ENCODE results near the gene STKLD1. TPM values are rescaled to one million over a fixed set of nuclear protein-coding genes. Genes with fewer than 3 reads are reported as not detected.
"Not testable (repeated sequence)": the region's sequence is repeated elsewhere in the genome, so short reads cannot be mapped to it uniquely, and the experiment has no call there.

Gene STKLD1
- total RNA-seq (0.32 TPM), polyA plus RNA-seq (1.1 TPM)

DNA sequence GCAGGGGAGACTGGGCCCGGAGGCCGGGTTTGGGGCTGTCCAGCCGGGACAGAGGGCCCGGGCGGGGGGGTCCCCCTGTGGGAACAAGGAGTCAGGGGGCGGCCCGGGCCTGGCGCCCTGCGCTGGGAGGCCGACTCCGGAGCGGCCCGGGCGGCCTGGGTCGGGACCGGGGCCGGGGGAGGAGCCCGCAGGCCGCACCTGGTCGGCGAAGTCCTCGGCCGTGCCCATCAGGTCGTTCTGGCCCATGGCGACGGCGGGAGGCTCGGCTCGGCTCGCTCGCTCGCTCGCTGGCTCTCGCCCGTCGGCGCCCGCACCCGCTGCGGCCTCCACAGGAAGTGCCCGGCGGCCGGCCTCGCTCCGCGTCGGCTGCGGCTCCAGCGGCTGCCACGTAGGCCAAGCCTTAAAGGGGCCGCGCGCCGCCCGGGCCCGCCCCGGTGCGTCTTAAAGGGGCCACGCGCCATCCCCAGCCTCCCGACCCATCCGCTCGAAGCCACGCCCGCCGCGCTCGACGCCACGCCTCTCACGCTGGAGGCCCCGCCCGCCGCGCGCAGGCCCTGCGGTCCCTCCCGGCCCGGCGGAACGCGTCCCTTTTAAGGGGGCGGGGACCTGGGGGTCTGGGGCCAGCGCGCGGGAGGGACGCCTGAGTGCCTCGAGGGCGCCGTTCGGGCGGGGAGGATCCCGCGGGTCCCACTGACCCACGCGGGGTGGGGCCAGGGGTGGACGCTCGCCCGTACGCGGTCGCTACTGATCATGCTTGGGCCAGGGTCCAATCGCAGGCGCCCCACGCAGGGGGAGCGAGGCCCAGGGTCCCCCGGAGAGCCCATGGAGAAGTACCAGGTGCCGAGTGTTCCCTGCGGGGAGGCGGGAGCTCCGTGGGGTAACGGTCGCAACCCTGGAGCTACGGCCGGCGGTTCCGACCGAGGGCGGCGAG lies at the start of gene STKLD1, which contains the start of gene SURF4:
Gene STKLD1 (plus strand): TSS at position 643 of the 931 bp plus-strand sequence. CDS start 108 bp downstream, at position 751.
Gene SURF4 (minus strand): TSS at position 337 of the 931 bp plus-strand sequence. CDS start 91 bp downstream, at position 246.
- under 1% methylated on average over 120 of the region's 120 CpGs for WGBS
- peak within 1 kb of the TSS; percentile 99 for H3K4me3 ChIP-seq (ENCODE audit: low read depth, low read length)
- DNase-seq (ENCODE audit: extremely low spot score), result peak; percentile 78
- H3K4me1 ChIP-seq (ENCODE audit: insufficient read depth), result peaks cover 3% of the 10 kb centered on the region
- H3K27ac ChIP-seq (ENCODE audit: low read depth), result peak within 1 kb of the TSS; percentile 97
- H3K36me3 ChIP-seq (ENCODE audit: insufficient read depth), result no peaks in the 10 kb centered on the region

DNA sequence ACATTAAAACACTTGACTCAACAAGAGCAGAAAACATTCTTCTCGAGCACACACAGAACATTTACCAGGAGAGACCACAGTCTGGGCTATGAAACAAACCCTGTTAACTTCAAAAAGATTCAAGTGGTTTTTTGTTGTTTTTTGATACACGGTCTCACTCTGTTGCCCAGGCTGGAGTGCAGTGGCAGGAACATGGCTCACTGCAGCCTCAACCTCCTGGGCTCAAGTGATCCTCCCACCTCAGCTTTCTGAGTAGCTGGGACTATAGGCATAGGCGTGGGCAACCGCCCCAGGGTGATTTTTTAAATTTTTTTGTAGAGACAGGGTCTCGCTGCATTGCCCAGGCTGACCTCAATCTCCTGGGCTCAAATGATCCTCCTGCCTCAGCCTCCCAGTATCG lies 49.1 kb upstream of the STKLD1 start:
- not testable (repeated sequence) for H3K4me1 ChIP-seq (ENCODE audit: insufficient read depth); H3K4me3 ChIP-seq (ENCODE audit: low read depth, low read length); DNase-seq (ENCODE audit: extremely low spot score); H3K36me3 ChIP-seq (ENCODE audit: insufficient read depth); H3K27ac ChIP-seq (ENCODE audit: low read depth)
- WGBS, result 90% methylated on average over 6 of the region's 6 CpGs

DNA sequence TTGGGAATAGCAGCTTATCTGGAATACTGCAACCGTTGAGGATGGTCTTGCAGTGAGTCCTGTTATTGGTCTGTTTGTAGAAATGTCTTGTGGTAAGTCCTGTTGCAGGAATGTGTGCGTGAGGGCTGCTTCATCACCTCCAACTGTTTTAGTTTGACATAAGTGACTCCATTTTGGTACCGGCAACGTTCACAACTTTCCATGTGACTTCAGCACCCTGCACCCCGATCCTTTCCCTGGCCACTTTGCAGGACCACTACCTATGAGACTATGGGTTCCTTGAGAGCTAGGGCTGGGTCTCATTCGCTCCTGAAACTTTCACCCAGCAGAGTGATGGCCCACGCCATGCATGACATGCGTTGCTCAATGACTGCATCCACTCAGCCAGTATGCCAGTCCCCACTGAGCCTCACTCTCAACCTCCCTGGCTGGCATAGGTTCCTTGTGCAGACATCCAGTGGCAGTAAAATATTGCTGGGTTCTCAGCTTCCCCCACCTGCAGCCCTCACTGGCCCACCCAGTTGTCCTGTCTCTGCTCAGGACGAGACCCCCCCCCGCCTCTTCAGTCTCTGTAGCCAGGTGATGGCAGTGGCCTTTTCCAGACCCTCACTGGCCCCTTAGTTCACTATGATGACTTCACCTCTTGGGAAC lies 48.2 kb upstream of the STKLD1 start:
- 90% methylated on average over 10 of the region's 10 CpGs for WGBS
- Histone ChIP-seq H3K4me3 (ENCODE audit: low read depth, low read length) (no peak overlapping the region), H3K27ac (ENCODE audit: low read depth) (no peak overlapping the region), H3K4me1 (ENCODE audit: insufficient read depth) (no peaks in the 10 kb centered on the region), H3K36me3 (ENCODE audit: insufficient read depth) (peaks cover 3% of the 10 kb centered on the region)
- no peak for DNase-seq (ENCODE audit: extremely low spot score)

DNA sequence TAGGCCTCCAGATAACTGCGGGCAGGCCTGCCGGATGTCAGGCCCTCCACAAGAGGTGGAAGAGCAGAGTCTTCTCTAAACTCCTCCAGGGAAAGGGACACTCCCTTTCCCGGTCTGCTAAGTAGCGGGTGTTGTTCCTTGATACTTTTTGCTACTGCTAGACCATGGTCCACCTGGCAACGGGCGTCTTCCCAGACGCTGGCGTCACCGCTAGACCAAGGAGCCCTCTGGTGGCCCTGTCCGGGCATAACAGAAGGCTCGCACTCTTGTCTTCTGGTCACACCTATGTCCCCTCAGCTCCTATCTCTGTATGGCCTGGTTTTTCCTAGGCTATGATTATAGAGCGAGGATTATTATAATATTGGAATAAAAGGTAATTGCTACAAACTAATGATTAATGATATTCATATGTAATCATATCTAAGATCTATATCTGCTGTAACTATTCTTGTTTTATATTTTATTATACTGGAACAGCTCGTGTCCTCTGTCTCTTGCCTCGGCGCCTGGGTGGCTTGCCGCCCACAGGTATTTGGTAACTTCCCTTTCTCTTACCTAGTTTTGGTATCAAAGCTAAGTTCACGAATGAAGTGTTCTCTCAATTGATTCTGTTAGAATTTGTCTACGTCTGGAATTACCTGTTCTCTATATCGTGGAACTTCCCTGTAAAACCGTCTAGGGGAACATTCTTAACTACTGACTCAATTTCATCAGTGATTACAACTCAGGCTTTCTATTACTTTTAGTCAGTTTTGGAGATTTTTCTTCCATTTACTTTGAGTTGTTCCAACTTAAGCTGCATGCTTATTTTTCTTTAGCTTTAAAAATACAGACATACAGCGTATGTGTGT lies 46.6 kb upstream of the STKLD1 start:
- not testable (repeated sequence) for H3K36me3 ChIP-seq (ENCODE audit: insufficient read depth); DNase-seq (ENCODE audit: extremely low spot score); H3K27ac ChIP-seq (ENCODE audit: low read depth); H3K4me3 ChIP-seq (ENCODE audit: low read depth, low read length); H3K4me1 ChIP-seq (ENCODE audit: insufficient read depth)
- WGBS, result 54% methylated on average over 21 of the region's 21 CpGs

DNA sequence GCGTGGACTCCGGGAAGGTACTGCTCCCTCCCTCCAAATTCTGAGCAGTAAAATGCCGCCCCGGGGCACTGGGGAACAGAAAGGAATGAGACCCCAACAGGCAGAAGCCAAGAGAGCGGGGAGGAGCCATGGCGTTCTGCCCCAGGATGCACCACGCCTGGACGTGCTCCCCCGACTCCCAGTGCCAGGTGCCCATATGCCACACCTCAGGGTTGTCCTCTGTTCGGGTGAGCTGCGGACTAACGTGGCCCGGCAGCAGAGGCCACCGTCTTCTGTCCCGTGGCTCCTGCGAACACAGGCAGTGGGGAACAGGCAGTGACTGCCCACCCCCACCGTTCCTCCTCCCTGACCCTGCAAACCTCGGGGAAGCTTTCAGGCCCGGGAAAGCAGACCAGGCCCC lies 44.9 kb upstream of the STKLD1 start:
- WGBS, result 87% methylated on average over 19 of the region's 19 CpGs
- no peak for DNase-seq (ENCODE audit: extremely low spot score)

DNA sequence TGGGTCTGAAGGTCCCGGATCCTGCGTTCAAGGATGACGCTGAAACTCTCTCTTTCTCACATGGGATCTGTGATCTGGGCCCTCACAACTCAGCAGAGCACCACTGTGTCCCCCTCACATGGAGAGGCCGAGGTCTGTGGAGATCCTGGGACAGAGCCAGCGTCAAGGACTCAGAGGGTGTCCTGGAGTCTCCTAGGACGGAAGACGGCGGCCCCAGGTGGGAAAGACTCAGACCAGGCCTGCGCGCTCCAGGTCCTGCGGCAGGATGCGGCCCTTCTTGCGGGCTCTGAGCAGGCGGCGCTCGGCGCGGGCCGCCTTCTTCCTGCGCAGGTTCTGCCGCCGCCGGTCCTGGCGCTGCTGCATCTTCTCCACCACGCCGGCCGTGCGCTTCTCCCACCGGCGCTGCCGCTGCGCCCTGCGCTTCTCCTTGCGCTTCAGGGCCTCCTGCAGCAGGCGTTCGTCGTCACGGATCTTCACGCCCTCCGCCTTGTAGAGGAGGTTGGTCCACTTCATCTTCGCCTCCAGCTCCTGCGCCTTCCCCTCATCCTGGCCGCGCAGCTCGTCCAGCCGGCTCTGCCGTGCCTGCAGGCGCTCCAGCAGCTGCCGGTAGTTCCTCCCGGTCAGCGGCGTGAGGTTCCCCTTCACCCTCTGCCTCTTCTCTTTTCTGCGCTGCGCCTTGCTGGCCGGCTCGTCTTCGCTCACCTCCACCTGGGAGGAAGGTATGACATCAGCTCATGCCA lies 44.4 kb upstream of the STKLD1 start:
- Histone ChIP-seq H3K36me3 (ENCODE audit: insufficient read depth) (peaks cover 3% of the 10 kb centered on the region), H3K4me1 (ENCODE audit: insufficient read depth) (peaks cover 3% of the 10 kb centered on the region), H3K4me3 (ENCODE audit: low read depth, low read length) (no peak overlapping the region), H3K27ac (ENCODE audit: low read depth) (no peak overlapping the region)
- no peak for DNase-seq (ENCODE audit: extremely low spot score)
- WGBS, result 97% methylated on average over 57 of the region's 57 CpGs

More for the DNA sequence above, 44.9 kb upstream of the STKLD1 start:
- Histone ChIP-seq H3K4me1 (ENCODE audit: insufficient read depth) (peaks cover 3% of the 10 kb centered on the region), H3K27ac (ENCODE audit: low read depth) (no peak overlapping the region), H3K36me3 (ENCODE audit: insufficient read depth) (peaks cover 3% of the 10 kb centered on the region), H3K4me3 (ENCODE audit: low read depth, low read length) (no peak overlapping the region)

DNA sequence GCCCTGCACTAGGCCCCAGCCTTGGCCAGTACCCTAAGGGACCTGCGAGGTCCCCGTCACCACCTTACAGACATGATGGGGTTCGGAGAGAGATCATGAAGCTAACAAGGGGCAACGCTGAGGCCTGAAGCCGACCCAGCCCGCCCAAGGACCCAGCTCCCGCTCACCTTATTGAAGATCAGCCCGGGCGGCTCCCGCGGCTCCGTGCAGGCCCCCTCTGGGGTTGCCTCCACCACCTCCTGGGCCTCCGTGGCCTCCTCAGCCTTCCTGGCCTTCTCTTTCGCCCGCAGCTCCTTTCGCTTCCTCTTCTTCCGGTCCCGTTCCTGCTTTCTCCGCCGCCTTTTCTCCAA lies 43.8 kb upstream of the STKLD1 start:
- Histone ChIP-seq H3K4me3 (ENCODE audit: low read depth, low read length) (no peak overlapping the region), H3K27ac (ENCODE audit: low read depth) (no peak overlapping the region), H3K4me1 (ENCODE audit: insufficient read depth) (peaks cover 3% of the 10 kb centered on the region), H3K36me3 (ENCODE audit: insufficient read depth) (peaks cover 3% of the 10 kb centered on the region)
- WGBS, result 89% methylated on average over 20 of the region's 20 CpGs
- no peak for DNase-seq (ENCODE audit: extremely low spot score)

DNA sequence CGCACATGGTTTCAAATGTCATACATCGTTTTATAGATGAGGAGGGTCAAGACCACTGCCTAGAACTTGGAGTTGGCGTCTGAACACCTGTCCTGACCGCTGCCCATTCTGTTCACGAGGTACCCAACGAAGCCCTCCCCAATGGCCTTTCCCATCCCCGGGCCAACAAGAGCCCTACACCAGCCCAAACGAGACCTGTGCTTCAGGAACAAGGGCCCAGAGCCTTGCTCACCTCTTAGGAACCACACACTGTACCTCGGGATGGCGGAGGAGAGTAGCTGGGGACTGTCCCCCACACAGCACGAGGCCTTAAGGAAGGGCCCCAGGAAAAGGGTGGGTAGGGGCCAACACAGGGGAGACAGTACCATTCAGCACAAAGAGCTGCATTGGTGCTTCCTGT lies 43.2 kb upstream of the STKLD1 start:
- 91% methylated on average over 11 of the region's 11 CpGs for WGBS
- Histone ChIP-seq H3K36me3 (ENCODE audit: insufficient read depth) (peaks cover 3% of the 10 kb centered on the region), H3K27ac (ENCODE audit: low read depth) (no peak overlapping the region), H3K4me1 (ENCODE audit: insufficient read depth) (peaks cover 3% of the 10 kb centered on the region), H3K4me3 (ENCODE audit: low read depth, low read length) (no peak overlapping the region)
- no peak for DNase-seq (ENCODE audit: extremely low spot score)

DNA sequence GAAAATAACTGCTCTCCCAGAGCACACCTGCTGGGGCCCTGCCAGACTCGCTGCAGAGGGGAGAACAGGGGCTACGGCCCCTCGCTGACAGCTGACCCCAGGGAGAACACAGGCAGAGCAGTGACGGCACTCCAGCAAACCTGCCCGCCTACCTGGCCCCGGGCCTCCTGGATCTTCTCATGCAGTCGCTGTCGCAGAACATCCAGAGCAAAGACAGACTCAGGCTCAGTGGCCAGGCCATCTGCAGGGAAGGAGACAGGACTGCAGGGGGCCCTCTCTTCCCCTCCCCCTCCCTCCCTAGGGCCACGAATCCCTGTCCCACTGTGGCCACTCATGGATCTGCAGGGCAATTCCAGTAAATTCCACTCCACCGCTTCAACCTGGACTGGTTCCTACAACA lies 42.6 kb upstream of the STKLD1 start:
- no peak for DNase-seq (ENCODE audit: extremely low spot score)
- Histone ChIP-seq H3K4me1 (ENCODE audit: insufficient read depth) (peaks cover 3% of the 10 kb centered on the region), H3K4me3 (ENCODE audit: low read depth, low read length) (no peak overlapping the region), H3K36me3 (ENCODE audit: insufficient read depth) (peaks cover 3% of the 10 kb centered on the region), H3K27ac (ENCODE audit: low read depth) (no peak overlapping the region)
- WGBS, result 92% methylated on average over 10 of the region's 10 CpGs

DNA sequence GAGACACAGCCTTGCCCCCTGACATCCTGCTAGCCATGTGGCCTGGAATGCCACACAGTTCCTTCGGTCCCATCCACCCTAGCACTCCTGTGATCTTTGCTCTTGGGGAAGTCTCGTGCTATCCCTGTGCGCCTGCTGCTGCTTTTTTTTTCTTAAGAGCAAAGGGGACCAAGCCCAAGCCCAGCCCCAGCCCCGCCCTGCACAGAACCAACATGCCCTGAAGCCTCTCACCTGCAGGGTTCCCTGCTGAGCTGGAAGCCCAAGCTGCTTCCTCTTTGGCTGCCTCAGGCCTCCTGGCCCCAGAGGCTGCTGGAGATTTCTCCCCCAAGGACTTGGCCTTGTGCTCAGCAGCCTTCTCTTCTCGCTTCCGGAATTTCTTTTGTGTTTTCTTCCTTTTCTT lies 42.0 kb upstream of the STKLD1 start:
- H3K27ac ChIP-seq (ENCODE audit: low read depth), result no peak overlapping the region
- H3K4me3 ChIP-seq (ENCODE audit: low read depth, low read length), result no peak overlapping the region
- 93% methylated on average over 6 of the region's 6 CpGs for WGBS
- H3K4me1 ChIP-seq (ENCODE audit: insufficient read depth), result peaks cover 3% of the 10 kb centered on the region
- H3K36me3 ChIP-seq (ENCODE audit: insufficient read depth), result peaks cover 3% of the 10 kb centered on the region
- no peak for DNase-seq (ENCODE audit: extremely low spot score)

DNA sequence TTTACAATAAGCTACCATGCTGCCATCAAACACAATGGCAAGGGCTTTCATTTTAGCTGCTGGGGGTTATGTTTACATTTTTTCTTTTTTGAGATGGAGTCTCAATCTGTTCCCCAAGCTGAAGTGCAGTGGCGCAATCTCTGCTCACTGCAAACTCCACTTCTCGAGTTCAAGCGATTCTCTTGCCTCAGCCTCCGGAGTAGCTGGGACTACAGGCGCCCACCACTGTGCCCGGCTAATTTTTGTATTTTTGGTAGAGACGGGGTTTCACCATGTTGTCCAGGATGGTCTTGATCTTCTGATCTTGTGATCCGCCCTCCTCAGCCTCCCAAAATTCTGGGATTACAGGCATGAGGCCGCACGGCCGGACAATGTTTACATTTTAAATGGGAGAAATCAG lies 41.3 kb upstream of the STKLD1 start:
- not testable (repeated sequence) for H3K4me3 ChIP-seq (ENCODE audit: low read depth, low read length); DNase-seq (ENCODE audit: extremely low spot score); H3K36me3 ChIP-seq (ENCODE audit: insufficient read depth); H3K27ac ChIP-seq (ENCODE audit: low read depth); H3K4me1 ChIP-seq (ENCODE audit: insufficient read depth)
- 74% methylated on average over 11 of the region's 11 CpGs for WGBS

DNA sequence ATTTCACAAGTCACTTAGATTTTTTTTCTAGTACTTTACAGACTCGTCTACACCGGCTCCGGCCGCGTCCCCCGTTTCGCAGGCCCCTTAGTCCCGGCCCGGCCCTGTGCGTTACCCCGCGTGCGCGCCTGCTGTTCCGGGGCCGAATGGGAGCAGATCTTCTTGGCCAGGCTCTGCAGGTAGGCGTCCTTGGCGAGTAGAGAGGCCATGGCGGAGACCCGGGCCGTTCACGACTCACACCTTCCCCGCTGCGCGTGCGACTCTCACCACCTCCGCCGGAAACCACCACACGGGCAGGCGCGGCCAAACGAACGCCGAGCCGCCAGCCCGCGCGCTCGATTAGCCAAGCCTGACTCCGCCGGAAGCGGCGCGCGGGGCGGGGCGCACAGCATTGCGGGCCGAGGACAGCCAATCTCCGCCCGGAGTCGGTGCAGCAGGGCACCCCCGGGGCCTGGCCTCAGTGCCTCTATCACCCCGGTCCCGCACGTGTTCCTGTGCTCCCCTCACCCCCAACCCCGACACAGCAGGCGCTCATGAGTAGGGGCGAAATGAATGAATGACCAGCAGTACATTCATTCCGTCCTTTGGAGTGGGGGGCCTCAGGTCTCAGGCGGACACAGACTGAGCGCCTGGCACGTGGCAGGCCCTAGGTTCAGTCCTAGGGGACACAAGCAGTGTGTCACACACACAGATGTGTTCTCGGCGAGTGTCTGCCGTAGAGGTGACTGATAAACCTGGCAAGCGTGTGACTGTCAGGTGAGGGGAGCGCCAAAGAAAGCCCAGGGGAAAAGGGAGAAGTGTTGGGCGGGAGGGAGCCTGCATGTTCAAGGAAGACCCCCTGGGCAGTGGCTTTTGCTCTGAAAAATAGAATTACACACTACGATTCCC lies 40.0 kb upstream of the STKLD1 start, which contains the start of gene SURF6:
Gene SURF6 (minus strand): TSS at position 265 of the 888 bp plus-strand sequence. CDS start 56 bp downstream, at position 209.
- peak; percentile 52 for DNase-seq (ENCODE audit: extremely low spot score)
- Histone ChIP-seq H3K4me1 (ENCODE audit: insufficient read depth) (peaks cover 3% of the 10 kb centered on the region), H3K36me3 (ENCODE audit: insufficient read depth) (peaks cover 3% of the 10 kb centered on the region), H3K27ac (ENCODE audit: low read depth) (peak within 1 kb of the TSS; percentile 24), H3K4me3 (ENCODE audit: low read depth, low read length) (peak within 1 kb of the TSS; percentile 77)
- 3% methylated on average over 70 of the region's 70 CpGs for WGBS
